Fibroblast of mammary gland (primary cell): Measurements from ENCODE around the gene IER5.

ENCODE experiments used
- DNase-seq: peaks from one replicate; pipeline ENCODE4 v3.0.0-alpha.2; 2010; ENCODE audit warnings: low read depth
- H3K4me3 ChIP-seq: 2 replicates; pipeline ENCODE4 v1.5.1; 2011; ENCODE audit warnings: low read depth, mild to moderate bottlenecking, low read length, moderate library complexity; ENCODE audit not compliant: control insufficient read depth
- TF ChIP-seq, protein P1 (sequence below): conservative IDR thresholded peaks from 2 replicates; pipeline ENCODE4 v1.5.1; 2011; ENCODE audit warnings: low read depth, low read length, inconsistent platforms; ENCODE audit not compliant: control insufficient read depth, insufficient read depth

IER5 gene

DNA sequence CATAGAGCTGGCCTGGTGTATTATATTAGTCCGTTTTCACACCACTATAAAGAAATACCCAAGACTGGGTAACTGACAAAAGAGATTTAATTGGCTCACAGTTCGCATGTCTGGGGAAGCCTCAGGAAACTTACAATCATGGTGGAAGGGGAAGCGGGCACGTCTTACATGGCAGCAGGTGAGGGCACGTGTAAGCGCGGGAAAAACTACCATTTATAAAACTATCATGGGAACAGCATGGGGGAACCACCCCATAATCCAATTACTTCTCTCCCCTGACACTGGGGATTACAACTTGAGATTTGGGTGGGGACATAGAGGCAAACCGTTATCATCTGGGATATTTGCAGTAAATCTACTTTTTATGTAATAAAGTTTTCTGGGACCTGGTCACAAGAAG, 6.8 kb downstream of the IER5 start:
- DNase-seq, result no peak
- TF ChIP-seq, protein P1, sequence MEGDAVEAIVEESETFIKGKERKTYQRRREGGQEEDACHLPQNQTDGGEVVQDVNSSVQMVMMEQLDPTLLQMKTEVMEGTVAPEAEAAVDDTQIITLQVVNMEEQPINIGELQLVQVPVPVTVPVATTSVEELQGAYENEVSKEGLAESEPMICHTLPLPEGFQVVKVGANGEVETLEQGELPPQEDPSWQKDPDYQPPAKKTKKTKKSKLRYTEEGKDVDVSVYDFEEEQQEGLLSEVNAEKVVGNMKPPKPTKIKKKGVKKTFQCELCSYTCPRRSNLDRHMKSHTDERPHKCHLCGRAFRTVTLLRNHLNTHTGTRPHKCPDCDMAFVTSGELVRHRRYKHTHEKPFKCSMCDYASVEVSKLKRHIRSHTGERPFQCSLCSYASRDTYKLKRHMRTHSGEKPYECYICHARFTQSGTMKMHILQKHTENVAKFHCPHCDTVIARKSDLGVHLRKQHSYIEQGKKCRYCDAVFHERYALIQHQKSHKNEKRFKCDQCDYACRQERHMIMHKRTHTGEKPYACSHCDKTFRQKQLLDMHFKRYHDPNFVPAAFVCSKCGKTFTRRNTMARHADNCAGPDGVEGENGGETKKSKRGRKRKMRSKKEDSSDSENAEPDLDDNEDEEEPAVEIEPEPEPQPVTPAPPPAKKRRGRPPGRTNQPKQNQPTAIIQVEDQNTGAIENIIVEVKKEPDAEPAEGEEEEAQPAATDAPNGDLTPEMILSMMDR, result no peak
- H3K4me3 ChIP-seq, result no peak overlapping the region

GRCh38 chr1:181095763-181096184, 7.3 kb downstream of the IER5 start:
- H3K4me3 ChIP-seq, result no peak overlapping the region
- DNase-seq, result no peak
- TF ChIP-seq, protein P1, result no peak

DNA sequence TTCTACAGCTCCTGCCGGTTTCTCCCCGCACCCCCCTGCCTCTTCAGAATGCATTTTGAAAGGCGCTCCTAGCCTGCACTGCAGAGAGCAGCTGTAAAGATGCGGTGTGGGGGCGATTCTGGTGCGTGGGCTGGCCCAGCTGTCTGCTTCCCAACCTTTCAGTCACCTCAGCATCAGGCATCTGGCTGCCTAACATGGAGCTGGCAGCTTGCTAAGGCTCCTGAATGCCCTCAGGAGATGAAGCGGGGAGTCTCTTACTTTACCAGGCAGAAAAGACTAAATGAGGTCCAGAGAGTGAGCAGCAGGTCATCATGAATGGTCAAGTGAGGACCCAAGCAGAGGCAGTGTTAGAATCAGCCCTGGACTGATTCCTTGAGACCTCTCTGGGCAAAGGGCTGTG, 8.7 kb downstream of the IER5 start:
- peak; percentile 64 for DNase-seq
- no peak overlapping the region for H3K4me3 ChIP-seq
- TF ChIP-seq, protein P1, result no peak

GRCh38 chr1:181099152-181100014, 10.9 kb downstream of the IER5 start:
- no peak overlapping the region for H3K4me3 ChIP-seq
- TF ChIP-seq, protein P1, result no peak
- DNase-seq, result peak; percentile 80

- TF ChIP-seq, protein P1, result no peak
- peak; percentile 41 for DNase-seq
- no peak overlapping the region for H3K4me3 ChIP-seq
Observed at GRCh38 chr1:181100015-181100905, 11.8 kb downstream of the IER5 start.

GRCh38 chr1:181100934-181101333, 12.4 kb downstream of the IER5 start:
- DNase-seq, result no peak
- TF ChIP-seq, protein P1, result no peak
- H3K4me3 ChIP-seq, result no peak overlapping the region
